Brain microvascular endothelial cell (primary cell): ENCODE measurements around the gene ZBTB7C.

Source experiments
- DNase-seq: peaks from one replicate; pipeline ENCODE4 v3.0.0-alpha.2; 2020
- H3K27ac ChIP-seq: fragments of 250-450 bp; sonication (Bioruptor Pico); 2 replicates; pipeline ENCODE4 v1.5.1; 2020; ENCODE audit warnings: mild to moderate bottlenecking, moderate library complexity
- H3K27me3 ChIP-seq: fragments of 250-450 bp; sonication (Bioruptor Pico); replicated peaks from 2 replicates; pipeline ENCODE4 v1.5.1; 2020; ENCODE audit warnings: mild to moderate bottlenecking
- H3K36me3 ChIP-seq: fragments of 250-450 bp; sonication (Bioruptor Pico); replicated peaks from 2 replicates; pipeline ENCODE4 v1.5.1; 2020; ENCODE audit warnings: mild to moderate bottlenecking
- H3K4me3 ChIP-seq: 2 replicates; pipeline ENCODE4 v1.5.1; 2011; ENCODE audit warnings: low read depth, mild to moderate bottlenecking, control low read depth, low read length, moderate library complexity
- CTCF ChIP-seq: IDR thresholded peaks from 2 replicates; pipeline ENCODE4 v1.5.1; 2011; ENCODE audit warnings: low read depth, mild to moderate bottlenecking, moderate library complexity, low read length, control low read depth, inconsistent platforms; ENCODE audit errors: missing control alignments
- in situ Hi-C: cut with HindIII; loops from 2 replicates; pipeline ENCODE4 v1.10.0; 2017; ENCODE audit warnings: low sequenced_read_pairs, low pct_ligation_motif_present

Gene ZBTB7C

GRCh38 chr18:48151421-48152065, 257.6 kb downstream of the ZBTB7C start:
- Histone ChIP-seq H3K36me3 (no peaks in the 10 kb centered on the region), H3K4me3 (no peak overlapping the region)
- in situ Hi-C loops, result no loop called here

GRCh38 chr18:48149020-48149685, 260.0 kb downstream of the ZBTB7C start:
- H3K36me3 ChIP-seq, result no peaks in the 10 kb centered on the region
- no peak for DNase-seq
- in situ Hi-C loops, result no loop called here
- TF ChIP-seq CTCF, result no peak
- H3K27ac ChIP-seq, result no peak overlapping the region
- no peak overlapping the region for H3K4me3 ChIP-seq
- no peaks in the 10 kb centered on the region for H3K27me3 ChIP-seq

More at GRCh38 chr18:48151421-48152065, 257.6 kb downstream of the ZBTB7C start:
- TF ChIP-seq CTCF, result no peak
- no peak for DNase-seq
- Histone ChIP-seq H3K27me3 (no peaks in the 10 kb centered on the region), H3K27ac (no peak overlapping the region)

GRCh38 chr18:48142994-48143393, 266.2 kb downstream of the ZBTB7C start:
- Histone ChIP-seq H3K4me3 (no peak overlapping the region), H3K27ac (no peak overlapping the region), H3K27me3 (peaks cover 9% of the 10 kb centered on the region), H3K36me3 (no peaks in the 10 kb centered on the region)
- no peak for DNase-seq
- no peak for TF ChIP-seq CTCF
- in situ Hi-C loops, result no loop called here

GRCh38 chr18:48142353-48142752, 266.8 kb downstream of the ZBTB7C start:
- Histone ChIP-seq H3K27ac (no peak overlapping the region), H3K36me3 (no peaks in the 10 kb centered on the region), H3K27me3 (peaks cover 16% of the 10 kb centered on the region), H3K4me3 (no peak overlapping the region)
- no peak for DNase-seq
- TF ChIP-seq CTCF, result no peak
- in situ Hi-C loops, result no loop called here

- no peak overlapping the region for H3K4me3 ChIP-seq
- H3K27ac ChIP-seq, result no peak overlapping the region
- DNase-seq, result no peak
- peaks cover 32% of the 10 kb centered on the region for H3K27me3 ChIP-seq
- in situ Hi-C loops, result no loop called here
- no peak for TF ChIP-seq CTCF
- no peaks in the 10 kb centered on the region for H3K36me3 ChIP-seq
These were observed 268.5 kb downstream of the ZBTB7C start for GRCh38 chr18:48140731-48141130.
